NCI-H345 treated with DMSO at 0.1 percent for 48 hours (cell line): Measurements from ENCODE around the gene BTBD7.

ENCODE experiments used
- DNase-seq: peaks from one replicate; lab custom pipeline; 2025; ENCODE audit not compliant: unreplicated experiment; lab: John Stamatoyannopoulos, UW

The BTBD7 gene

DNA sequence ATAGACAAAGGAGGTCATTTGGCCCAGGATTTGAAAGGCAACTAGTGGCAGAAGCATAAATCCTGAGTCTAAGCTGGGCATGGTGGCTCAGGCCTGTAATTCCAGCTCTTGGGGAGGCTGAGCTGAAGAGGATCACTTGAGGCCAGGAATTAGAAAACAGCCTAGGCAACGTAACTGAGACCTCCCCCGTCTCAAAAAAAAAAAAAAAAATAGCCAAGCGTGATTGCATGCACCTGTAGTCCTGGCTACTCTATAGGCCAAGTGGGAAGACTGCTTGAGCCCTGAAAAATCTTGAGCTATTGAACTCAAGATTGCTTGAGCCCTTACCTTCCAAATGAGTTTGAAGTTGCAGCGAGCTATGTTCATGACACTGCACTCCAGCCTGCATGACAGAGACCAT is 133.8 kb downstream of the BTBD7 start:
- no peak for DNase-seq

DNA sequence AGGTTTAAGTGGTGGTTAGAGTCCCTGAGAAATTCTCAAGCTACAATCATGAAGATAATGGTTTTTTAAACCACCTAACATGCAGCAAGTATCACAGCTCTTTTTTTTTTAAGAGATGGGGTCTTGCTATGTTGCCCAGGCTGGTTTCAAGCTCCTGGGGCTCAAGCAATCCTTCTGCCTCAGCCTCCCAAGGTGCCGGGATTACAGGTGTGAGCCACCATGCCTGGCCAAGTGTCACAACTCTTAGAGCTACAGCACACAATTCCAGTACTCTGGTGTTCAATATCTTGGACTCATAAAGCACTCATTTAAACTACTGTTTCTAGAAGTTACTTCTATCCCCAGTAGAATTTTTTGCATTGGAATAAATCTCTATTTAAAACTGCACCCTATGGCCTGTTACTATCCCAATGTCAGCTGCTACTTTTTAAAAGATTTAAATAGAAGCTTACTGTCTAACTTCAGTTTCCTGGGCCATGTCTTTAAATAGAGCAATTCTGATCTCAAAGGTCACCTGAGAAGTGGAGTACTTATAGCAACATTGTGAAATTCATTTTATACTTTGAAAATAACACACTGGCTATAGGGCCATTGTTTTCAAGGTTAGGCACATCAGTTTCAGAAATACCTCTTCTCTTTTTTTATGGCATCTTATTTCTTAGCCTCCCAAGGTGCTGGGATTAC is 137.4 kb downstream of the BTBD7 start:
- DNase-seq = no peak
